Measurements from ENCODE around the gene GDAP2. TPM values are rescaled to one million over a fixed set of nuclear protein-coding genes. Genes with fewer than 3 reads are reported as not detected.

Gene GDAP2
- total RNA-seq (2021), result 24.4 and 27.6 TPM in 2 replicates
- long read RNA-seq, full-length matches to known transcripts, result 54 of 99 reads
- long read RNA-seq, partial matches to known transcripts, result 17 of 99 reads
- long read RNA-seq, other reads (novel, unspliced or antisense), result 28 of 99 reads

- Histone ChIP-seq H3K79me1 (ENCODE audit: insufficient read depth, low read depth, low read length, poor library complexity, severe bottlenecking) (no peaks in the 10 kb centered on the region), H4K91ac (ENCODE audit: insufficient read length, low read depth, low read length) (no peak within 1 kb of the TSS), H3K23ac (ENCODE audit: insufficient read length, low read depth, low read length) (no peak within 1 kb of the TSS), H4K8ac (replicated peaks; ENCODE audit: insufficient read length, low read depth, low read length) (no peak within 1 kb of the TSS), H4K20me1 (ENCODE audit: control insufficient read depth, insufficient read depth, insufficient read length) (peaks cover 2% of the 10 kb centered on the region), H2BK20ac (ENCODE audit: low read depth, low read length, poor library complexity, severe bottlenecking) (no peak within 1 kb of the TSS), H2BK5ac (ENCODE audit: insufficient read length, low read length) (no peak within 1 kb of the TSS), H3K14ac (ENCODE audit: insufficient read depth, low read length) (peak within 1 kb of the TSS; percentile 14), H3T11ph (ENCODE audit: low read length) (no peak within 1 kb of the TSS), H2BK12ac (ENCODE audit: insufficient read length, low read depth, low read length) (no peak within 1 kb of the TSS), H2BK120ac (ENCODE audit: low read depth, low read length, poor library complexity, severe bottlenecking) (no peak within 1 kb of the TSS), H2BK15ac (ENCODE audit: low read depth, low read length) (no peak within 1 kb of the TSS), H2AFZ (ENCODE audit: low read length) (no peak within 1 kb of the TSS), H3K4me1 (ENCODE audit: insufficient read depth, low read length) (no peaks in the 10 kb centered on the region; the same call in 1 of the 2 replicates), H3K27ac (ENCODE audit: insufficient read length, low read depth, low read length) (no peak within 1 kb of the TSS), H3K4ac (ENCODE audit: low read depth, low read length) (no peak within 1 kb of the TSS), H3K9ac (ENCODE audit: extremely low read depth, insufficient read length, low read length) (peak within 1 kb of the TSS; percentile 77), H2AK5ac (ENCODE audit: insufficient read length, low read length) (no peak within 1 kb of the TSS), H3K18ac (ENCODE audit: insufficient read length, low read depth, low read length) (no peak within 1 kb of the TSS), H3K79me2 (ENCODE audit: insufficient read depth, low read length) (peaks cover 29% of the 10 kb centered on the region; the same call in 1 of the 2 replicates), H3K23me2 (ENCODE audit: insufficient read length, low read depth, low read length, poor library complexity, severe bottlenecking) (peaks cover 12% of the 10 kb centered on the region), H3K4me2 (ENCODE audit: insufficient read depth, insufficient read length, low read length) (peak within 1 kb of the TSS; percentile 95), H3K56ac (ENCODE audit: insufficient read length, low read depth, low read length) (no peak within 1 kb of the TSS), H4K5ac (ENCODE audit: insufficient read length, low read depth, low read length) (no peak within 1 kb of the TSS), H3K9me3 (ENCODE audit: control insufficient read depth, low read depth, low read length) (no peaks in the 10 kb centered on the region), H3K27me3 (ENCODE audit: insufficient read depth, low read length) (peaks cover 1% of the 10 kb centered on the region; the same call in 1 of the 2 replicates)
- Mint-ChIP-seq H3K9me3 (no peaks in the 10 kb centered on the region), H3K36me3 (ENCODE audit: insufficient read depth in 1 of 3, low read depth in 3 of 3) (peaks cover 2 to 15% (median 4%) of the 10 kb centered on the region in 3 experiments; a peak in 5 of 7 replicates), H3K27me3 (ENCODE audit: low read depth) (no peaks in the 10 kb centered on the region), H3K4me3 (peak within 1 kb of the TSS; percentile 96), H3K27ac (peak within 1 kb of the TSS; percentile 44 to 90 (median 68)), H3K4me1 (peaks cover 31 to 34% of the 10 kb centered on the region in 2 experiments)
- peak; percentile 98 for DNase-seq
- TF ChIP-seq CTCF (conservative IDR thresholded peaks at IDR 0.05), result no peak
- WGBS (ENCODE audit: extremely low coverage, insufficient read length, low lambda C conversion rate), result no CpG with 5 or more reads among the region's 64 CpGs
These were observed at the start of gene GDAP2, which contains the start of gene WDR3 for GRCh38 chr1:117929343-117930172. Gene GDAP2 (minus strand): TSS chr1:117929621. CDS start chr1:117920357, 9,264 bp downstream. Gene WDR3 (plus strand): TSS chr1:117929739. CDS start chr1:117933320, 3,581 bp downstream.

Data from H9 (cell line).